Breast epithelium (tissue), 3 donors: ENCODE data around the gene BPI.

Source experiments
- POLR2A ChIP-seq: fragments of 450-650 bp; IDR thresholded peaks from one replicate; pipeline ENCODE4 v1.6.1; 2016; ENCODE audit warnings: antibody characterized with exemption, mild to moderate bottlenecking, moderate library complexity
- POLR2AphosphoS5 ChIP-seq, 3 donors: sonication (generic); formaldehyde crosslinking; IDR thresholded peaks; one replicate each; pipeline ENCODE4 v1.6.1; 2017; ENCODE audit warnings: antibody characterized with exemption in 3 of 3
- TF ChIP-seq, protein P1 (sequence below), 3 donors: fragments of 450-650 bp; IDR thresholded peaks; one replicate each; pipeline ENCODE4 v1.5.1; 2016 to 2017; ENCODE audit warnings: antibody characterized with exemption in 3 of 3, mild to moderate bottlenecking in 3 of 3, moderate library complexity in 3 of 3

GRCh38 chr20:38304845-38305447 lies 990 bp downstream of the BPI start:
- TF ChIP-seq, protein P1, sequence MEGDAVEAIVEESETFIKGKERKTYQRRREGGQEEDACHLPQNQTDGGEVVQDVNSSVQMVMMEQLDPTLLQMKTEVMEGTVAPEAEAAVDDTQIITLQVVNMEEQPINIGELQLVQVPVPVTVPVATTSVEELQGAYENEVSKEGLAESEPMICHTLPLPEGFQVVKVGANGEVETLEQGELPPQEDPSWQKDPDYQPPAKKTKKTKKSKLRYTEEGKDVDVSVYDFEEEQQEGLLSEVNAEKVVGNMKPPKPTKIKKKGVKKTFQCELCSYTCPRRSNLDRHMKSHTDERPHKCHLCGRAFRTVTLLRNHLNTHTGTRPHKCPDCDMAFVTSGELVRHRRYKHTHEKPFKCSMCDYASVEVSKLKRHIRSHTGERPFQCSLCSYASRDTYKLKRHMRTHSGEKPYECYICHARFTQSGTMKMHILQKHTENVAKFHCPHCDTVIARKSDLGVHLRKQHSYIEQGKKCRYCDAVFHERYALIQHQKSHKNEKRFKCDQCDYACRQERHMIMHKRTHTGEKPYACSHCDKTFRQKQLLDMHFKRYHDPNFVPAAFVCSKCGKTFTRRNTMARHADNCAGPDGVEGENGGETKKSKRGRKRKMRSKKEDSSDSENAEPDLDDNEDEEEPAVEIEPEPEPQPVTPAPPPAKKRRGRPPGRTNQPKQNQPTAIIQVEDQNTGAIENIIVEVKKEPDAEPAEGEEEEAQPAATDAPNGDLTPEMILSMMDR (IDR thresholded peaks at IDR 0.05): peak in 1 of 3 donors; percentile 17
- no peak for TF ChIP-seq POLR2AphosphoS5 (IDR thresholded peaks at IDR 0.05)
- no peak for TF ChIP-seq POLR2A
